ENCODE results near the gene PPTC7. TPM values are rescaled to one million over a fixed set of nuclear protein-coding genes. Genes with fewer than 3 reads are reported as not detected.
"Not testable (repeated sequence)": the region's sequence is repeated elsewhere in the genome, so short reads cannot be mapped to it uniquely, and the experiment has no call there.

The PPTC7 gene
- total RNA-seq, 1 donor from 2014 or later: 13.3 TPM

DNA sequence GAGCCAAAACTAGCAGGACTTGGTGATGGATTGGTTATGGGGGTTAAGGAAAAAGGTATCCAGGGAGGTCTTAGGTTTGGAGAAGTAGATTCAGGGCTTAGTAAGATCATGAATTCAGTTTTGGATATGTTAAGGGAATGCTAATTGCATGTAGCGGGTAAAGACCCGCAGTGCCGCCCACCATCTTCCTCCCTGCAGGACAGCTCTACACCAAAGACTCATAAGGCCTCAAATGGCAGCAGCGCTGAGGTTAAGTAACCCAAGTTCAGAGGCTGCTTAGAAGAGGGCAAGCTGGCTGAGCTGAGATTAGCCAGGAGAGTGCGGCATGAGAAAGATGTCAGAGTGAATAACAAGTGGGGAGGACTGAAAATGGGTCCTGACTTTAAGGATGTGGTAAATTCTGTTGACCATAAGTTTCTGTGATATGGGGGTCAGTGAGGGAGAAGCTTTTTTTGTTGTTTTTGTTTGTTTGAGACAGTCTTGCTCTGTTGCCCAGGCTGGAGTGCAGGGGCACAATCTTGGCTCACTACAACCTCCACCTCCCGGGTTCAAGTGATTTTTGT lies 54.8 kb downstream of the PPTC7 start:
- no peak for DNase-seq (ENCODE audit: extremely low spot score, unreplicated experiment)
- H3K36me3 Mint-ChIP-seq (ENCODE audit: unreplicated experiment): peaks cover 9% of the 10 kb centered on the region
- H3K4me3 Mint-ChIP-seq (ENCODE audit: unreplicated experiment): no peak overlapping the region
- no peaks in the 10 kb centered on the region for H3K4me1 Mint-ChIP-seq (ENCODE audit: unreplicated experiment)
- no peaks in the 10 kb centered on the region for H3K9me3 Mint-ChIP-seq (ENCODE audit: unreplicated experiment)
- H3K27me3 Mint-ChIP-seq (ENCODE audit: unreplicated experiment): no peaks in the 10 kb centered on the region
- TF ChIP-seq, protein P1, sequence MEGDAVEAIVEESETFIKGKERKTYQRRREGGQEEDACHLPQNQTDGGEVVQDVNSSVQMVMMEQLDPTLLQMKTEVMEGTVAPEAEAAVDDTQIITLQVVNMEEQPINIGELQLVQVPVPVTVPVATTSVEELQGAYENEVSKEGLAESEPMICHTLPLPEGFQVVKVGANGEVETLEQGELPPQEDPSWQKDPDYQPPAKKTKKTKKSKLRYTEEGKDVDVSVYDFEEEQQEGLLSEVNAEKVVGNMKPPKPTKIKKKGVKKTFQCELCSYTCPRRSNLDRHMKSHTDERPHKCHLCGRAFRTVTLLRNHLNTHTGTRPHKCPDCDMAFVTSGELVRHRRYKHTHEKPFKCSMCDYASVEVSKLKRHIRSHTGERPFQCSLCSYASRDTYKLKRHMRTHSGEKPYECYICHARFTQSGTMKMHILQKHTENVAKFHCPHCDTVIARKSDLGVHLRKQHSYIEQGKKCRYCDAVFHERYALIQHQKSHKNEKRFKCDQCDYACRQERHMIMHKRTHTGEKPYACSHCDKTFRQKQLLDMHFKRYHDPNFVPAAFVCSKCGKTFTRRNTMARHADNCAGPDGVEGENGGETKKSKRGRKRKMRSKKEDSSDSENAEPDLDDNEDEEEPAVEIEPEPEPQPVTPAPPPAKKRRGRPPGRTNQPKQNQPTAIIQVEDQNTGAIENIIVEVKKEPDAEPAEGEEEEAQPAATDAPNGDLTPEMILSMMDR (IDR thresholded peaks at IDR 0.05): no peak
- no peak overlapping the region for H3K27ac Mint-ChIP-seq (ENCODE audit: unreplicated experiment)

DNA sequence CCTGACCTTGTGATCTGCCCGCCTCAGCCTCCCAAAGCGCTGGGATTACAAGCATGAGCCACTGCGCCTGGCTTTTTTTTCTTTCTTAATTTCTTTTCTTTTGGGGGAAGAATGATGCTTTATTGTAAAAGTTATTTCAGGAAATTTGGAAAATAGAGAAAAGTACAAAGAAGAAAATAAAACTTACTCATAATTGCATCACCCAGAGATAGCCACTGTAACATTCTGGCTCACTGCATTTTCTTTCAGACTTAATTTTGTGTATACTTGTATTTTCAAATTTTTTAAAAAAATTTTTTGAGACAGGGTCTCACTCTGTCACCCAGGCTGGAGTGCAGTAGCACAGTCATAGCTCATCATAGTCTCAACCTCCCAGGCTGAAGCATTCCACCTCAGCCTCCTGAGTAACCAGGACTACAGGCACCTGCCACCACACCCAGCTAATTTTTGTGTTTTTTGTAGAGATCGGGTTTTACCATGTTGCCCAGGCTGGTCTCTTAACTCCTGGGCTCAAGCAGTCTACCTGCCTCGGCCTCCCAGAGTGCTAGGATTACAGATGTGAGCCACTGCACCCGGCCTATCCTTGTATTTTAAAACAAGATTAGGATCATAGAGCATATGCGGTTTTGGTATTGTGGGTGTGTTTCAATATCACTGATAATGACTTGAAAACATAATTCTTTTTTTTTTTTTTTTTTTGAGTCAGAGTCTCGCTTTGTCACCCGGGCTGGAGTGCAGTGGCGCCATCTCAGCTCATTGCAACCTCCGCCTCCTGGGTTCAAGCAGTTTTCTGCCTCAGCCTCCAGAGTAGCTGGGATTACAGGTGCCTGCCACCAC lies 62.0 kb downstream of the PPTC7 start:
- H3K36me3 Mint-ChIP-seq (ENCODE audit: unreplicated experiment); H3K4me3 Mint-ChIP-seq (ENCODE audit: unreplicated experiment); H3K27ac Mint-ChIP-seq (ENCODE audit: unreplicated experiment); H3K4me1 Mint-ChIP-seq (ENCODE audit: unreplicated experiment); DNase-seq (ENCODE audit: extremely low spot score, unreplicated experiment); H3K9me3 Mint-ChIP-seq (ENCODE audit: unreplicated experiment); H3K27me3 Mint-ChIP-seq (ENCODE audit: unreplicated experiment): not testable (repeated sequence)

DNA sequence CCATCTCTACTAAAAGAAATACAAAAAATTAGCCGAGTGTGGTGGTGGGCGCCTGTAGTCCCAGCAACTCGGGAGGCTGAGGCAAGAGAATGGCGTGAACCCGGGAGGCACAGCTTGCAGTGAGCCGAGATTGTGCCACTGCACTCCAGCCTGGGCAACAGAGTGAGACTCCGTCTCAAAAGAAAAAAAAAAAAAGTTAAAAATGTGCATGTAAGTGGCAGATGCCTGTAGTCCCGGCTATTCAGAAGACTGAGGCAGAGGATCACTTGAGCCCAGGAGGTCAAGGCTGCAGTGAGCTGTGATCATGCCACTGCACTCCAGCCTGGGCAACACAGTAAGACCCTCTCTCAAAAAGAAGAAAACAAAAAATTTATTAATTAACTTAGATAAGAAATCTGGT lies 65.1 kb downstream of the PPTC7 start:
- not testable (repeated sequence) for H3K9me3 Mint-ChIP-seq (ENCODE audit: unreplicated experiment); H3K36me3 Mint-ChIP-seq (ENCODE audit: unreplicated experiment); H3K27ac Mint-ChIP-seq (ENCODE audit: unreplicated experiment); H3K27me3 Mint-ChIP-seq (ENCODE audit: unreplicated experiment); H3K4me1 Mint-ChIP-seq (ENCODE audit: unreplicated experiment); H3K4me3 Mint-ChIP-seq (ENCODE audit: unreplicated experiment); DNase-seq (ENCODE audit: extremely low spot score, unreplicated experiment)

DNA sequence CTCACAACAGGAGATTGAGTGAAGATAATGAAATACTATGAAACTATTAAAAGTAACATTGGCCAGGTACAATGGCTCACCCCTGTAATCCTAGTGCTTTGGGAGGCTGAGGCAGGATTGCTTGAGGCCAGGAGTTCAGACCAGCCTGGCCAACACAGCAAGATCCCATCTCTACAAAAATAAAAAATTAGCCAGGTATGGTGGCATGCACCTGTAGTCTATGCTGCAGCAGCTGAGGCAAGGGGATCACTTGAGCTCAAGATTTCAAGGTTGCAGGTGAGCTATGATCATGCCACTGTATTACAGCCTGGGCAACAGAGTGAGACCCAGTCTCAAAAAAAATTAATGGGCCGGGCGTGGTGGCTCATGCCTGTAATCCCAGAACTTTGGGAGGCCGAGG lies 66.1 kb downstream of the PPTC7 start:
- H3K27me3 Mint-ChIP-seq (ENCODE audit: unreplicated experiment): peaks cover 6% of the 10 kb centered on the region
- H3K9me3 Mint-ChIP-seq (ENCODE audit: unreplicated experiment): no peaks in the 10 kb centered on the region
- no peak overlapping the region for H3K27ac Mint-ChIP-seq (ENCODE audit: unreplicated experiment)
- H3K36me3 Mint-ChIP-seq (ENCODE audit: unreplicated experiment): no peaks in the 10 kb centered on the region
- no peaks in the 10 kb centered on the region for H3K4me1 Mint-ChIP-seq (ENCODE audit: unreplicated experiment)
- TF ChIP-seq, protein P1 (IDR thresholded peaks at IDR 0.05): no peak
- H3K4me3 Mint-ChIP-seq (ENCODE audit: unreplicated experiment): no peak overlapping the region
- DNase-seq (ENCODE audit: extremely low spot score, unreplicated experiment): no peak

DNA sequence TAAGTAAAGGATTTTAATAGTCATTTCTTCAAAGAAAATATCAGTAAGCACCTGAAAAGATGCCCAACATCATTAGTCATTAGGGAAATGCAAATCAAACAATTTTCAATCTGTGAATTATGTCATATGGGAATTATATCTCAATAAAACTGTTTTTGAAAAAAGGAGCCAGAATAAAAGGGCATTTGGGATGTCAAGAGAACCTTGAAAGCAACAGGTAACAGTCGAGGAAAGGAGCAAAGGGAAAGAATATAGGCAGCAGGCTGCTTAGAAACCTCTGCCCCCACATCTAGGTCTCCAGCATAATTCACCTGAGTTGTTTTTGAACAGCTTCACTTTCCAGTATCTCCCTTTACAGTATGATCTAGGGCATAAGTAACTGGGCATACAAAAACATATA lies 68.8 kb downstream of the PPTC7 start:
- H3K4me3 Mint-ChIP-seq (ENCODE audit: unreplicated experiment): no peak overlapping the region
- H3K9me3 Mint-ChIP-seq (ENCODE audit: unreplicated experiment): no peaks in the 10 kb centered on the region
- H3K4me1 Mint-ChIP-seq (ENCODE audit: unreplicated experiment): no peaks in the 10 kb centered on the region
- H3K27ac Mint-ChIP-seq (ENCODE audit: unreplicated experiment): no peak overlapping the region
- no peaks in the 10 kb centered on the region for H3K36me3 Mint-ChIP-seq (ENCODE audit: unreplicated experiment)
- peaks cover 10% of the 10 kb centered on the region for H3K27me3 Mint-ChIP-seq (ENCODE audit: unreplicated experiment)
- TF ChIP-seq, protein P1 (IDR thresholded peaks at IDR 0.05): no peak
- DNase-seq (ENCODE audit: extremely low spot score, unreplicated experiment): no peak

DNA sequence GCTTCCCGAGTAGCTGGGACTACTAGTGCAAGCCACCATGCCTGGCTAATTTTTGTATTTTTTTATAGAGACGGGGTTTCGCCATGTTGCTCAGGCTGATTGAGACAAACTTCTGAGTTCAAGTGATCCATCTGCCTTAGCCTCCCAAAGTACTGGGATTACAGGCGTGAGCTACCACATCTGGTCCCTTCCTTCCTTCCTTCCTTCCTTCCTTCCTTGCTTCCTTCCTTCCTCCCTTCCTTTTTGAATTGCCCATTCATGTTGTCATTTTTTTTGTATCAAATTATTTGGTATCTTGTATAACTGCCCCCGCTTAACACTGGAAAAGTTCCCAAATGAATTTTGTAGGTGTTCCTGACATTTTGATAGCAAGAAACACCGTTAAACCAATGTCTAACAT lies 69.3 kb downstream of the PPTC7 start:
- TF ChIP-seq, protein P1 (IDR thresholded peaks at IDR 0.05): no peak
- H3K36me3 Mint-ChIP-seq (ENCODE audit: unreplicated experiment): no peaks in the 10 kb centered on the region
- H3K4me1 Mint-ChIP-seq (ENCODE audit: unreplicated experiment): no peaks in the 10 kb centered on the region
- no peak overlapping the region for H3K4me3 Mint-ChIP-seq (ENCODE audit: unreplicated experiment)
- no peaks in the 10 kb centered on the region for H3K9me3 Mint-ChIP-seq (ENCODE audit: unreplicated experiment)
- DNase-seq (ENCODE audit: extremely low spot score, unreplicated experiment): no peak
- peaks cover 10% of the 10 kb centered on the region for H3K27me3 Mint-ChIP-seq (ENCODE audit: unreplicated experiment)
- H3K27ac Mint-ChIP-seq (ENCODE audit: unreplicated experiment): no peak overlapping the region

All from osteocyte (in vitro differentiated cells).